DMS153 treated with DMSO at 0.1 percent for 48 hours (cell line): Measurements from ENCODE around the gene GABRB2.
"Not testable (repeated sequence)": the region's sequence is repeated elsewhere in the genome, so short reads cannot be mapped to it uniquely, and the experiment has no call there.

Experiments
- DNase-seq: peaks from one replicate; lab custom pipeline; 2025; ENCODE audit not compliant: unreplicated experiment; lab: John Stamatoyannopoulos, UW

GABRB2 gene

GRCh38 chr5:161302559-161302958 lies 244.0 kb downstream of the GABRB2 start:
- no peak for DNase-seq

DNA sequence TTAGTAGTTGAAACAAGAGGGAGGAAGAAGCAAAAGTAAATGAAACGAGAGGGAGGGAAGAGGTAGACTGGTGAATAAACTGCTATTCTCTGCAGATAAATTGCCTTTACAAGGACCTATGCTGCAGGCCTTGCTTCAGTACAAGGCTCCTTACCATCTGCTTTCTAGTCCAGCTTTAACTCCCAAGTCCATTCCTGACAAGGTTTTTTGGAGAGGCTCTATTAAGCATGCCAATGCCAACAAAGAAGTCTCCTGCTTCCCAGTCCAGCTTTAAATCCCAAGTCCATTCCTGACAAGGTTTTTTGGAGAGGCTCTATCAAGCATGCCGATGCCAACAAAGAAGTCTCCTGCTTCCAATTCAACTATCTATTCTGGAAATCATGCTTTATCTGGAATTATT lies 244.9 kb downstream of the GABRB2 start:
- no peak for DNase-seq

DNA sequence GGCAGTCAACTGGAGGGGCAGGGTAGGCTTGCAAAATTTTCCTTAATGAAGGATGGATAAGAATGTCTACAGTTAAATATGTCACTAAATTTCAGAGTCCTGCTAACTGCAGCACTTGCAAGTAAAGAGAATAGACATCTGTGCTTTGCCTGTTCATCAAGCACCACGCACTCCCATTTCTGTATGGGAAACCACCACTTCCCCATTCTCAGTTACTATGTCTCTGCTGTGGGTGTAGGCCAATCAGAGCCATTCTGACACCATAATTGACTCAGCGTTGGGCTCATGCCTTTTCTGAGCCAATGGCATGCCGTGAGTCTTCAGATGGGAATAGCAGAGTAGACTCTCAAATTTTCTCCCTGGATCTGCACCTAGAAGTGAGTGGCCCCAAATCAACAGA lies 247.5 kb downstream of the GABRB2 start:
- no peak for DNase-seq

- not testable (repeated sequence) for DNase-seq
Measured at GRCh38 chr5:161297388-161297787, 249.1 kb downstream of the GABRB2 start.

DNA sequence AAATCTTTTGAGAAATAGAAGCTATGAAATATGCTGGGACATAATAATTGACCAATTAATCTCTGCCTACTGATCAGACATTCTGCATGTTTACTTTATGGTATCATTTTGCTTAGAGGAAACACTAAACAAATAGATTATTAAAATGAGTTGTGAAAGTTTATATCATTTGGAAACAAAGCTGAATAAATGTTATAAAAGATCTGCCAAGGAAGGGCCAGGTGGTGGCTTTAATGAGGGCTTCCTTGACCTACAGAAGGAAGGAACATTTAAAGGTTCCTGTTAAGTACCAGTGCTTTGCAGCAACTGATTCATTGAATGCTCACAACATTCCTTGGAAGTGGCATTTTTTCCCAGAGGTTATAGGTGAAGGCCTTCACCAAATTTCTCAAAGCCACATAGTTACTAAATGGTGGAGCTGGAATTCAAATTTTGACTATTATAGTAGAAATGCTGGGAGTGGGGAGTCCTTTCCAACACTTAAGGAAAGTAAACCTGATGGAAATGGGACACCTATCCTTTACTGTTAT lies 250.7 kb downstream of the GABRB2 start:
- no peak for DNase-seq

DNA sequence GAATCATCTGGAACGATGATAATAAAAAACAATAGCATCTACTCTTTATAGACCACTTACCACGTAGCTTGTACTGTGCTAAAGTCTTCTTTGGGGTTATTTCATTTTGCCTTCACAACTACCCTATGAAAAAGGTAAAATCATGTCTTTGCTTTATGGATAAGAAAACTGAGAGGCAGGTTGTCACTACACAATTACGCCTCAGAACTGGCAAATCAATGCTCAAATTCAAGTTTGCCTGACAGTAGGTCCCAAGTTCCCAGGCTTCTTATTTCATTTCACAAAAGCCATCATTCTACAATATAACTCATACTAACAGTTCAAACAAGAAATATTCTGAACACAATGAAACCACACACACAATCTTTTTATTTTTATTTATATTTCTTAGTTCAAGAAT lies 258.5 kb downstream of the GABRB2 start:
- DNase-seq, result no peak

GRCh38 chr5:161287436-161287835 lies 259.1 kb downstream of the GABRB2 start:
- no peak for DNase-seq

GRCh38 chr5:161286066-161286655 lies 260.4 kb downstream of the GABRB2 start:
- no peak for DNase-seq

- no peak for DNase-seq
Measured at GRCh38 chr5:161284445-161284844, 262.1 kb downstream of the GABRB2 start.

- no peak for DNase-seq
Measured at GRCh38 chr5:161283296-161283695, 263.2 kb downstream of the GABRB2 start.

GRCh38 chr5:161278739-161279660 lies 267.5 kb downstream of the GABRB2 start:
- no peak for DNase-seq

- DNase-seq, result no peak
Measured at GRCh38 chr5:161277011-161277410, 269.5 kb downstream of the GABRB2 start.

- no peak for DNase-seq
Measured at GRCh38 chr5:161274951-161275350, 271.6 kb downstream of the GABRB2 start.

DNA sequence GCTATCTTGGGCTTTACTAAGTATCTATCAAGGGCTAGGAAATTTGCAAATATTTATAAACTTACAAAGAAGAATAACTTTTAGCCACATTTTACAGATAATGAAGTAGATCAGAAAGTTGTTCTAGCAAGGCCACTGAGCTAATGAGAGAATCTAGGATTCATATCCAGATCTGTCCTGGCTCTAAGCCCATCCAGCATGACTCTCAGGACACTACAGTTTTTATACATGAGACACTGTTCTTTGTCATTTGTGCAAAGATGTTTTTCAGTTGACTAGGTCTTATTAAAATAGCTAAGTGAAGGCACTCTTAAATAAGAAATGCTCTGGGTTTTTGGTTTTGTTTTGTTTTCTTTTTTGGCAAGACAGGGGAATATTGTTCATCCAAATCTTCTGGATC lies 273.1 kb downstream of the GABRB2 start:
- DNase-seq, result no peak

DNA sequence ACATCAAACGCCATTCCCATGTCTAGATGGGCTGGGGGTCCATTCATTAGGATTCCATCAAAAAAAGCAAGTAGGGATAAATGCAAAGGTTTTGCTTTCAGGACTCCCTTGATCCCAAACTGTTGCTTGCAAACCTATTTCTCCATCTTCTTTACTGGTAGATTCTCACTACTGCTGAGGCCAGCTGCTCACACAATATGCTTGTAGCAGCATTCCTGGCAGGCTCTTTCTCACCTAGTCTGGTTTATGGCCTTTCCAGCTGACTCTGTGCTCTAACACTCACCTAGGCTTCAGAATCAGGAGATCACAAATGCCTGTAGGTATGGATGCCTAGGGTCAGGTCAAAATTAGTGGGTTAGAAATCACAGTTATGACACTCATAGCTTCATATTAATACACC lies 274.7 kb downstream of the GABRB2 start:
- DNase-seq, result no peak

DNA sequence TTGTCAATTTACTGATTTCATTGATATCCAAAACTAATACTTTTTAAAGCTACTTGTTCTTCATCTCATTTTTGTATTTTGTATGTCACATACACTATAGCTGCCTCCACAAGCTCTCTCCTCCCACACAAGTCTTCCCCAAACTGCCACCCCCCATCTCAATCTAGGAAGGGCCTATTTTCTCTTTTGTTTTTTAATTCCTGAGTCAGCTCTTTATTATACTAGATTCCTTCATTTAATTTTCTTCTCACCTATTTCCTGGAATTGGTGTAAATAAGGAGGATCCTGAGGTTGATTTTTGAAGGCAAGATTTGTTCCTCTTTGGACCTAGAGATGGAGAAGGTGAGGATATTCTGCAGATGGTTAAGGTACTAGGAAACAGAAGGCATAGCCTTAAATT lies 277.4 kb downstream of the GABRB2 start:
- DNase-seq, result no peak

GRCh38 chr5:161266954-161267353 lies 279.6 kb downstream of the GABRB2 start:
- DNase-seq, result no peak

GRCh38 chr5:161265006-161265405 lies 281.5 kb downstream of the GABRB2 start:
- no peak for DNase-seq

DNA sequence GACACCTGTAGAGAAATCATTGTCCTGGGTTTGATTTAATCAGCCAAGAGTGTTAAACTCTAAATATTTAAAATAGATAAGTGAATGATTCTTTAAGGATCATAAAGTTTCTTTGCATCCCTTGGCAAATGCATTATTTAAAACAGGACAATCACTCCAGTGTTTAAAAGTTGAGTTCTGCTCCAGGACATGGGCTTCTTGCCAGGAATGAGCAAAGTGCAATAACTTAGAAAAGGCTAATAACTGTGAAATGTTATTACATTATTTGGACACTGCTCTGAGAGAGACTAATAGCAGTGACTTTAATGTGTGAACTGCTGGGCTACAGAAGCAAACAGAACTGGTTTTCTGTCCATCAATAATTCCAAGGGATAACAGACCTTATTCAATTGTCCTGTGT lies 283.3 kb downstream of the GABRB2 start:
- no peak for DNase-seq

DNA sequence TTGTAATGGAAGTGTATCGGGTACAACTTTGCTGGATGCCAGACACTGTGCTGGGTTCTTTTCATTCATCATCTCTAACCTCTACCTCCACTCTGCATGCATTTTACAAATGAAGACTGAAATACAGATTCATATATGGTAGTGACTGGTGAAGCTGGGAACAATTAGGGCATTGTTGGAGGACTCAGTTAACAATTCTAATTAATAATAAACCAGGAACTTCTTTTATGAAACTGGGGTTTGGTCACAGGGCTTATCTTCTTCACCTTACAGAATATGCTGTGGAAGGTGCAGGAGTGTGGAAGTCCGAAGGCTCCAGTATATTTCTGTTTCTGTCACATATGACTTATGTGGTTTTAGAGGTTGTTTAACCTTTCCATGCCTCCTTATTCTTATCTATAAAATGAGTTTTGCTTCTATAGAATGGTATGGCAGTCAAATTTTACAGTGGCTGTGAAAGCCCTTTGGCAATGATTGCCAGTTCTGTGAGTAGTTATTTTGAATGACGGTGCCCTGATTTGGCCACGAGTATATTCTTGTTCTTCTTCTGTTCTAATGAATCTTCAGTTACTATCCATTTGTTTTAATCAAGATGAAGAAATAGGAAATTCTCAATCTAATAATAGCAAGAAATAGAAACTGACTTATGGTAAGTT lies 284.7 kb downstream of the GABRB2 start:
- no peak for DNase-seq

- DNase-seq, result no peak
Measured at GRCh38 chr5:161258438-161258837, 288.1 kb downstream of the GABRB2 start.

GRCh38 chr5:161256957-161257356 lies 289.6 kb downstream of the GABRB2 start:
- DNase-seq, result no peak
